Activated CD8-positive, alpha-beta memory T cell treated with anti-CD3 and anti-CD28 coated beads for 36 hours (primary cell): ENCODE results near the gene SUV39H1. TPM values are rescaled to one million over a fixed set of nuclear protein-coding genes. Genes with fewer than 3 reads are reported as not detected.

Experiments used
- CTCF ChIA-PET: fragments of 350-600 bp; sonication (Branson Sonifier 250); formaldehyde crosslinking; loops from one replicate; lab custom pipeline; 2021; ENCODE audit warnings: antibody characterized with exemption; lab: Charles Lee
- POLR2A ChIA-PET: fragments of 350-600 bp; sonication (Branson Sonifier 250); formaldehyde crosslinking; loops from one replicate; lab custom pipeline; 2021; ENCODE audit warnings: antibody characterized with exemption; lab: Charles Lee
- total RNA-seq, 2 experiments: library from RNA; stranded (reverse); gene quantifications; one replicate each; pipeline ENCODE4 v1.2.3, GENCODE V29; 2021

Gene SUV39H1
- total RNA-seq, 2 experiments from 2014 or later: 30.8 to 33.1 TPM

DNA sequence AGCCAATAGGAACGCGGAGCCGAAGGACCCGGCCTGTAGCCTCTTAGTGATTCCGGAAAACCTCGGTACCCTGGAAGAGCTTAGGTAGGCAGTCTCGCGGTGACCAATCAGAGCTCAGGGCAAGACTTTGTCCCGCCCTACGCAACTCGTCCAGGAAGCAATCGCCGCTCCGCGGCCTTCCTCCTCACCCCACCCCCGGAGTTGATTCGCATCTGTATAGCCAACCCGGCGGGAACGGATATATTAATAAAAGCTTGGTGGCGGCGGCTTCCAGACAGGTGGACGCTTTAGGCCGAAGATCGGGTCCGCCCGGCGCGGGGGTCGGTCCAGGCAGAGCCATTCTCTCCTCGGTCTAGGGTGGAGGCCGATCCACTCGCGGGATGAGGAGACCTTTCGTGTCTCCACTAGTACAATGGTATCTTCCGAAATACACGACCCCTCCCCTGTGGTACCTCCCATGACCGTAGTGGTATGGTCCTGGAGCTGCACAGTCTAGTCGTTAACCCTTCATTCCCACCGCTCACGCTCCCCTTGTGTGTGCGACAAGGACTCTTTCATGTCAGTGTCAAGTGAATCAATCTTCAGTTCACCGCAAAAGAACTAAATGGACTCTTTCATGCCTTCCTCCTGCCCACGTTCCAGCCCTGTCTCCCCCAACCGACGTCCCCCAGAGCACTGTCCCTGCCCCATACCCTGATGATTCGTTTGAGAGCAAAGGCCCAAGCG is 40.8 kb downstream of the SUV39H1 start:
- POLR2A ChIA-PET: interaction anchor here (0.6 to 2.4 kb wide), 6 partner anchors 23 to 196 kb away, joined by 3 to 6 read pairs (median 4); partner anchors contain the start of genes HDAC6, SUV39H1 and WAS
- CTCF ChIA-PET: no interaction called here

DNA sequence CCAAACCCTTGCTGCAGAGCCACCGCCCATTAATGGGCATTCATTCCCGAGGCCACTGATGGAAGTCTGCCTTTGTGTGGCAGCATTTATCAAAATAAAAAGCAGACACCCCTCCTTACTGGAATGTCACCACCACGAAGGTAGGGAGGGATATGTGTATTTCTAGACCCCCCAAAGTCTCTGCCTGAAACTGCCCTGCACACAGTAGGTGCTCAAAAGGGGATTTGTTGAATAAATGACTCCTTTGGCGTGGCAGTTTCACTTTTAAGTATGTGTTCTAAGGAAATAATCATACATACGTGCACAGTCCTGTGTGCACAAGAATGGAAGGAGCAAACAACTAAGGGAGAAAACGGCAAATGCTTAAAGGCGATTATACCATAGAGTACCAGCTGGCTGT is 41.4 kb downstream of the SUV39H1 start:
- ChIA-PET POLR2A (interaction anchor here (1.1 to 2.4 kb wide), 4 partner anchors 24 to 64 kb away, joined by 3 to 6 read pairs (median 4); partner anchors contain the start of genes HDAC6 and WAS), CTCF (no interaction called here)

DNA sequence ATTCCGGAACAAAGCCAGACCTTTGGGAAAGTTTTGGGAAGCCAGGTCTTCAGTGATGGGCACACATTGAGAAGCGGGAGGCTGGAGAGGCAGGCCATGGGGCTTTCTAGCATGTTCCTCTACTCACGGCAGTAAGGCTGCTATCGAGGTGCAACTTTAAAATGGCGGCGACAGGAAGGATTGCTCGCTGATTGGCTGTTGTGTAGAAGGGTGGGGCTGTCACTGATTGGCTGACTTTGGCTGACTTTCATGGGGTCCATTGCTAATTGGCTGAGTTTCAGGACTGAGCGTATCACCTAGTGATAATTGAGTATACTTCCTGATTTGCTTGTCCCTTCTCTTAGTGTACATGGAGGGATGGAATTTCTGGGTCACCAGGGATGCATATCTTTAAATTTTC is 45.3 kb downstream of the SUV39H1 start:
- ChIA-PET CTCF (no interaction called here), POLR2A (interaction anchor here (0.6 kb wide), 1 partner anchor 214 kb away, joined by 3 read pairs; no protein-coding TSS in a partner anchor)

DNA sequence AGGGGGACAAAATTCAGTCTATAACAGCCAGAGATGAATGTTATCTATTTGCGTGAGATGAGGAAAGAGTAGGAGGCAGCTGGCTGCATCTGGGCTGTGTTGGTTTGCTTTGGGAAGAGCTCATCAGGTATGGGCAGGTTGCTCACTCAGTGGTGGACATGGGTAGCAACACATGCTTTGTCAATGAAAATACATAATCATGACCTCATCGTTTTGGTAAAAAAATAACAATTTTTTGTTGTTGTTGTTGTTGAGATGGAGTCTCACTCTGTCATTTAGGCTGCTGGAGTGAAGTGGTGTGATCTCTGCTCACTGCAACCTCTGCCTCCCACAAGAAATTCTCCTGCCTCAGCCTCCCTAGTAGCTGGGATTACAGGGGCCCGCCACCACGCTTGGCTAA is 48.7 kb downstream of the SUV39H1 start:
- ChIA-PET CTCF (no interaction called here), POLR2A (no interaction called here)

DNA sequence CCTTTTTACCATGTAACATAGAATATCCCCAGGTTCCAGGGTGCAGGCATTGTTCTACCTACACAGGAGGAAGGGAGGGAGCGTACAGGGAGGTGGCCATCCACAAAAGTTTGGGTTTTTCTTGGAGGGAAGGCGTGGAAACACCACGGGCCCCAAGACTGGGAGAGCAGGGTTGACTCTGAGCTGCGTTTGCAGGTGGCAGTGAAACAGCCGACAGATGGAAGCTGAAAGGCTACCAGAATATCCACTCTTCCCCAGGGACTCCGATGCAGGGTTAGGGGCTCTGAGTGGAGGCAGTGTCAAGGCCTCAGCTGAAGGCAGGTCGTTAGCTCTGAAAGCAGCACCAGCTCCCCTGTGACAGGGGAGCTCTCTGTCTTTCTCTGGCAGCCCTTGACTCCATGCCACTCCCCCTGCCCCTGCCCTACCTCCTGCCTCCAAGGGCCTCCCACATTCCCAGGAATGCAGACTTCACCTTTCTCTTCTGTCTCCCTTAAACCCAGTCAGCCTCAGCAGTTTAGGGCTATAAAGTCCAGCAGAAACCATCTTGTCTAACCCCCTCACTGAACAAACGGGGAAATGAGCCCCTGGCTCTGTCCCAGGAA is 51.0 kb downstream of the SUV39H1 start:
- POLR2A ChIA-PET: no interaction called here
- CTCF ChIA-PET: no interaction called here

DNA sequence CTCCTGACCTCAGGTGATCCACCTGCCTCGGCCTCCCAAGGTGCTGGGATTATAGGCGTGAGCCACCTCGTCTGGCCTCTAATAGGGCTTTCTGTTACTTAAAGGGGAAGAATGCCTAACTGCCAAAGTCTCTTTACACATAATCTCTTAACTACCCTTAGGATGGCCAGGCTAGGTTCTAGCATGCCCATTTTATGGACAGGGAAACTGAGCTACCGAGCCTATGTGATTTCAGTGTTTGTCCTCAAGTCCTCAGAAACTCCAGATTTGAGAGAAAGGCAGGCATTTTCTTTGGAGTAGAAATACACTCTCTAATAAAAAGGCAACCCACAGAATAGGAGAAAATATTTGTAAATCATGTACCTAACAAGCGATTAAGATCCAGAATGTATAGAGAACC is 52.6 kb downstream of the SUV39H1 start:
- POLR2A ChIA-PET: no interaction called here
- CTCF ChIA-PET: no interaction called here

DNA sequence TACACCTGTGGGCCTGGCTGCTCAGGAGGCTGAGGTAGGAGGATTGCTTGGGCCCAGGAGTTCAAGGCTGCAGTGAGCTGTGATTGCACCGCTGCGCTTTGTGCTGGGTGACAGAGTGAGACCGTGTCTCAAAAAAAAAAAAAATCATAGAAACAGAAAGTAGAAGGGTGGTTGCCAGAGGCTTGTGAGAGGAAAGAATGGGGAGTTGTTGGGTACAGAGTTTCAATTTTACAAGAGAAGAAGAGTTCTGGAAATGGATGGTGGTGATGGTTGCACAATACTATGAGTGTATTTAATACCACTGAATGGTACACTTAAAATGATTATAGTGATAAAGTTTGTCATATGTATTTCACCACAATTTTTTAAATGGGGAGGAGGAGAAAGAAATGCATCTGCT is 54.8 kb downstream of the SUV39H1 start:
- ChIA-PET POLR2A (no interaction called here), CTCF (no interaction called here)

DNA sequence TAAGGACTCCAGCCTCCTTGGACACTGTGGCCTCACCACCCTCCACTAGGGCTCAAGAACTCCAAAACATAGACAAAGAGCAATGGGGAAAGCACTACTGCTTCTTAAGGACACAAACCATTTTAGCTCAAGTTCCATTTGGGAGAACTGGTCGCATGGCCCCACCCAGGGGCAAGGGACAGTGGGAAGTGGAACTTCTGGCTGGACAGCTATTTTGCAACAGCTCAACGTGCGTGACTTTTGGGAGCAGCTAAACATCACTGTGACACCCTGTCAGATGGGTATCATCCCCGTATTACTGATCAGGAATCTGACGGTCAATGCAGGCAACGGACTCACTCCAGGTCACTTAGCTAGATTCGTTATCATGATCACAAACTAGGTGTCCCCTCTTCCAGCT is 56.0 kb downstream of the SUV39H1 start:
- CTCF ChIA-PET: no interaction called here

DNA sequence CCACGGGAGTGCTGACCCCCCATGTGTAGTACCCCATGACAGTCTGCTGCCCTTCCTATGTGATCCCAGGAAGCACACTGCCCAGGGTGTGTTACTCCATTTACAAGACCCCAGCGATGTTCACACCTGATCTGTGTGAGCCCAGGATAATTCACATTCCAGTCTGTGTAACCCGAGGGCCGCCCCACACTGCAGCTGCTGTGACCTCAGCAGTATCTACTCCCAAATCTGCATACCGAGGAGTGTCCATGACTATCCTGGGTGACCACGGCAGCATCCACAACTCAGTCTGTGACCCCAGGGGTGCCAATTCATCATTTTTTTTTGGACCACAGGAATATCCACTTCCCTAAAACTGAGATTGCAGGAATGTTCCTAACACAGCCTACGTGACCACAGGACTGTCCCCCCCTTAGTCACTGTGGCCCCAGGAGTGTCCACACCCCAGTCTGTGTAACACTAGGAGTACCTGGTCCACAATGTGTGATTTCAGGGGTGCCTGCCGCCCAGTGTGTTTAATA is 57.2 kb downstream of the SUV39H1 start:
- POLR2A ChIA-PET: no interaction called here
- CTCF ChIA-PET: no interaction called here

More for the DNA sequence above, 56.0 kb downstream of the SUV39H1 start:
- POLR2A ChIA-PET: no interaction called here

DNA sequence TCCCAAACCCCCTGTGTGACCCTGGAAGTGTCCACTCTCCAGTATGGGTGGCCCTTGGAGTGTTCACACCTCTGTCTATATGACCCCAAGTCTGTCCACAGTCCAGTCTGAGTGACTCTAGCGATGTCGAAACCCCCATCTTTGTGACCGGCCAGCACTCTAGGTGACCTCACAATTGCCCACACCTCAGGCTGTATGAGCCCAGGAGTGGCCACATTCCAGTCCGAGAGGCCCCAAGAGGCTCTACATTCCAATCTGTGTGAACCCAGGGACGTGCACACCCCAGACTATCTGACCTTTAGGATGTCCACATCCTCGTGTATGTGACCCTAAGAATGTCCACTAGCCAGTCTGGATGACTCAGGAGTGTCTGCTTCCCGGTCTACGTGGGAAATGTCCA is 57.7 kb downstream of the SUV39H1 start:
- POLR2A ChIA-PET: no interaction called here
- CTCF ChIA-PET: no interaction called here

Other genes with a start within 250 kb of the SUV39H1 start
- 100 to 1,000 TPM; 180 to 191 TPM for gene SLC38A5, start 226.5 kb upstream of the SUV39H1 start, total RNA-seq
- gene FTSJ1, start 220.5 kb upstream of the SUV39H1 start, total RNA-seq: 100 to 1,000 TPM; 107 to 109 TPM
- gene PORCN, start 187.7 kb upstream of the SUV39H1 start, total RNA-seq: 10 to 100 TPM; 10.3 to 11.6 TPM
- 100 to 1,000 TPM; 168 TPM for gene EBP, start 174.9 kb upstream of the SUV39H1 start, total RNA-seq
- 10 to 100 TPM; 12.0 to 12.3 TPM for gene TBC1D25, start 157.0 kb upstream of the SUV39H1 start, total RNA-seq
- gene RBM3, start 122.2 kb upstream of the SUV39H1 start, total RNA-seq: 100 to 1,000 TPM; 216 to 223 TPM
- 10 to 100 TPM; 35.0 to 38.2 TPM for gene WDR13, start 99.2 kb upstream of the SUV39H1 start, total RNA-seq
- 10 to 100 TPM; 76.6 to 84.2 TPM for gene WAS, start 12.9 kb upstream of the SUV39H1 start, total RNA-seq
- not detected for gene GLOD5, start 65.0 kb downstream of the SUV39H1 start, total RNA-seq
- not detected for gene GATA1, start 89.9 kb downstream of the SUV39H1 start, total RNA-seq
- 10 to 100 TPM; 48.9 to 49.9 TPM for gene HDAC6, start 105.3 kb downstream of the SUV39H1 start, total RNA-seq
- gene ERAS, start 129.8 kb downstream of the SUV39H1 start, total RNA-seq: under 1 TPM in 1 of 2 experiments, not detected in 1; 0.29 TPM
- gene PCSK1N, start 138.9 kb downstream of the SUV39H1 start, total RNA-seq: 1 to 10 TPM; 1.8 to 3.0 TPM
- 10 to 100 TPM; 82.4 to 85.3 TPM for gene TIMM17B, start 201.0 kb downstream of the SUV39H1 start, total RNA-seq
- 10 to 100 TPM; 96.1 to 99.5 TPM for gene PQBP1, start 201.2 kb downstream of the SUV39H1 start, total RNA-seq
- 10 to 100 TPM; 27.3 to 29.7 TPM for gene SLC35A2, start 214.9 kb downstream of the SUV39H1 start, total RNA-seq
- 100 to 1,000 TPM; 275 to 277 TPM for gene PIM2, start 222.3 kb downstream of the SUV39H1 start, total RNA-seq